ENCODE results near the gene LCP2. TPM values are rescaled to one million over a fixed set of nuclear protein-coding genes. Genes with fewer than 3 reads are reported as not detected.

The LCP2 gene
- total RNA-seq, 4 donors from 2014 or later: 3.9 to 17.9 (median 12.6) TPM

DNA sequence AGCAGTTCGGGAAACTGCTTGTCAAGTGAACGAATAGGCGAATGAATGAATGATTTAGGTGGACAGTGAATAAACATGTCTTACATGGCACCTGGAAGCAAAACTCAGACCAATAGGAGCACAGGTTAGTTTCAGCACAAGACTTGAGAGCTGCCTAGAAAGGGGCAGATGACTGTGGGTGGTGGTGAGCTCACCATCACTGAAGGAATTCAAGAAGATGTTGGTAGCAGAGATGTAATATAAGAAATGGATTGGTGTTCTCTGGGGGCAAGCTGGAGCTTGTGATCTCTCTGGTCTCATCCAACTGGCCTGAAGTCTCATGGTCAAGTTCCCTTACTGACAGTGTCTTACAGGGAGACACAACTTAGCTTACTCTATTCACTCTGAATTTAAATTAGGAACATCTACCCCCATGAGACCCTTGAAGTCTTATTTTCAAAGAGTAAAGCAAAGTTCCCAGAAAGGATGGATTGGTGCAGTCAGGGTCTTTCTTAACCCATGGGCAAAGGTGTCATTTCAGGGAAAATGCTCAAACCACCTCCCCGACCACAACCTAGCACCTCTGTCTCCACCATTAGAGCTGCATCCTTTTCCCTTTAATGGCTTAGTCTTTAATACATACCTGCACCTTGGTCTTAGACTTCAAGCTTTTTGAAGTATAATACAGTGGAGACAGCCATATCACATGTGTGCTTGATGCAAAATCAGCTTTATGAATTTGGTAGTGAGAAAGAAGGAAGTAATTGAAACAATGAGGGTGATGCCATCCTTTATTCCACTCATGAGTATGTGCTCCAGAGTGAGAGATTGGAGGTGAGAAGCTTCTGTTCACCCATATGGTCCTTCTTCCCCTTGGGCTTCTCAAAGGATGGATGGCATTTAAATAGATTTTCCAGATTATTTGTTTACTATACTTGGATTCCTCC lies 5.1 kb downstream of the LCP2 start:
- Histone ChIP-seq H3K4me3 (no peak overlapping the region), H3K27me3 (no peaks in the 10 kb centered on the region), H3K4me1 (peaks cover 0 to 49% (median 13%) of the 10 kb centered on the region in 3 donors), H3K27ac (peak overlapping the region in 1 of 4 donors; percentile 11), H3K36me3 (no peaks in the 10 kb centered on the region), H3K9me3 (no peaks in the 10 kb centered on the region)
- intact Hi-C loops (cut with DNase I): no loop called here
- no peak for DNase-seq
- TF ChIP-seq POLR2A (IDR thresholded peaks at IDR 0.05): no peak
- no peak for TF ChIP-seq CTCF (IDR thresholded peaks at IDR 0.05)
- WGBS, 2 donors: 87 to 94% methylated on average over 4 of the region's 4 CpGs

- Histone ChIP-seq H3K36me3 (no peaks in the 10 kb centered on the region), H3K4me3 (no peak overlapping the region), H3K27ac (peak overlapping the region in 2 of 4 donors; percentile 53 to 72), H3K9me3 (no peaks in the 10 kb centered on the region), H3K27me3 (no peaks in the 10 kb centered on the region), H3K4me1 (peaks cover 0 to 53% (median 13%) of the 10 kb centered on the region in 3 donors)
- no peak for DNase-seq
- WGBS, 2 donors: 51 to 72% methylated on average over 3 of the region's 3 CpGs
- intact Hi-C loops (cut with DNase I): no loop called here
- TF ChIP-seq CTCF (IDR thresholded peaks at IDR 0.05) (no peak), POLR2A (IDR thresholded peaks at IDR 0.05) (no peak)
Measured at GRCh38 chr5:170290498-170290897, 7.1 kb downstream of the LCP2 start.

DNA sequence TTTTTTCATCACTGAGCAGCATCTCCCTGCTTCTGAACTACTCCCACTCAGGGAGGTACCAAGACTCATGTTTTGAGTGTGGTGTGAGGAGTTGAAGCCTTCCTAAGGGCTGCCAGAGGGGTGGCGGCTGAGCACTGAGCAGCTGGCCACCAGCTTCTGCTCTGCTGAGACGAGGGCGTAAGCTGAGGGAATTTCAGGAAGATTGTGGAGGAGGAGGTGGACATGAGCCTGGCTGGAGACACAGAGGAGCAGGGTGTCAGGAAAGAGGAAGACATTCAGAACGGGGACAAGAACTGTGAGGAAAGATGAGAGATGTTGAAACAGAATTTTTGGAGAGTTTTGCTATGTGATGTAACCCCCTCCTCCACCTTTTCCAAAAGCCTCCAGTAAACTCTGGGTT lies 7.8 kb downstream of the LCP2 start:
- H3K9me3 ChIP-seq: no peaks in the 10 kb centered on the region
- TF ChIP-seq POLR2A (IDR thresholded peaks at IDR 0.05) (no peak), CTCF (IDR thresholded peaks at IDR 0.05) (no peak)
- DNase-seq: no peak
- H3K36me3 ChIP-seq: no peaks in the 10 kb centered on the region
- H3K4me3 ChIP-seq: no peak overlapping the region
- intact Hi-C loops (cut with DNase I): no loop called here
- peak overlapping the region in 3 of 4 donors; percentile 53 to 72 (median 53) for H3K27ac ChIP-seq
- 48 to 67% methylated on average over 3 to 4 of the region's 4 CpGs for WGBS, 2 donors
- H3K4me1 ChIP-seq: peaks cover 0 to 53% (median 13%) of the 10 kb centered on the region in 3 donors
- H3K27me3 ChIP-seq: no peaks in the 10 kb centered on the region

GRCh38 chr5:170289121-170289520 lies 8.5 kb downstream of the LCP2 start:
- WGBS, 2 donors: 48 to 60% methylated on average over 3 of the region's 3 CpGs

More at GRCh38 chr5:170289121-170289520, 8.5 kb downstream of the LCP2 start:
- no peak for DNase-seq
- no peak overlapping the region for H3K4me3 ChIP-seq
- TF ChIP-seq POLR2A (IDR thresholded peaks at IDR 0.05) (no peak), CTCF (IDR thresholded peaks at IDR 0.05) (no peak)
- H3K4me1 ChIP-seq: peaks cover 0 to 53% (median 13%) of the 10 kb centered on the region in 3 donors
- H3K27me3 ChIP-seq: no peaks in the 10 kb centered on the region
- H3K27ac ChIP-seq: peak overlapping the region in 3 of 4 donors; percentile 53 to 56 (median 53)
- intact Hi-C loops (cut with DNase I): no loop called here
- H3K36me3 ChIP-seq: no peaks in the 10 kb centered on the region
- H3K9me3 ChIP-seq: peaks cover 0 to under 1% (median 0%) of the 10 kb centered on the region in 3 donors

Measured in esophagus squamous epithelium (tissue), 5 donors.